ENCODE measurements around the gene PLD6.
"Not testable (repeated sequence)": the region's sequence is repeated elsewhere in the genome, so short reads cannot be mapped to it uniquely, and the experiment has no call there.

The PLD6 gene

DNA sequence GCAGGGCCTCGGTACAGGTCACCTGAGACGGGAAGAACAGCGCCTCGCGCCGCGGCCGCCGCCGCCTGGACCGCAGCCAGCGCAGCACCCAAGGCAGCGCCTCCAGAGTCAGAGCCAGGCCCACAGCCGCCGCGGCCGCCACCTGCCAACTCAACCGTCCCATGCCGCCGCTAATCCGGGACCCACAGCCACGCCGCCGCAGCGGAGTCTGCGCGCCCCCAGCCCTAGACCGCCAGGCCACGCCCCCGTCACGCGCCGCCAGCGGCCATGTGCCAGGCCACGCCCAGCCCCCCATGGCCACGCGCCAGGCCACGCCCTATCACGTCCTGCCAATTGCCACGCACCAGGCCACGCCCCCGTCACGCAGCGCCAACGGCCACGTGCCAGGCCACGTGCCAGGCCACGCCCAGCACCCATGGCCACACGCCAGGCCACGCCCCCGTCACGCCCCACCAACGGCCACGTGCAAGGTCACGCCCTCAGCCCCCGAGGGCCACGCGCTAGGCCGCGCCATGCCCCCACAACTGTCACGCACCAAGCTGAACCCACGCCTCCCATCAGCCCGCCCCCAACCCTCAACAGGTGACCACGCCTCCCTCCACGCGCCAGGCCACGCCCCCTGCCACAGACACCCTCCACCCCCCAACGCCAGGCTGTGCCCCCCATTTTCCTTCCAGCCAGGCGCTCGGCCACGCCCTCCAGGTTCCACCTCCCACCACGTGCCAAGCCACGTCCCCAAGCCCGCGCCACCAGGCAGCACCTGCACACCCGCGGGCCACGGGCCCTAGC lies at the start of gene PLD6:
PLD6 (minus strand) TSS at position 210 of the 789 bp plus-strand sequence; CDS start at position 163, 47 bp downstream.
- peak; percentile 86 for DNase-seq (ENCODE audit: low spot score)

GRCh38 chr17:17255689-17256088 lies 49.6 kb upstream of the PLD6 start:
- not testable (repeated sequence) for DNase-seq (ENCODE audit: low spot score)

DNA sequence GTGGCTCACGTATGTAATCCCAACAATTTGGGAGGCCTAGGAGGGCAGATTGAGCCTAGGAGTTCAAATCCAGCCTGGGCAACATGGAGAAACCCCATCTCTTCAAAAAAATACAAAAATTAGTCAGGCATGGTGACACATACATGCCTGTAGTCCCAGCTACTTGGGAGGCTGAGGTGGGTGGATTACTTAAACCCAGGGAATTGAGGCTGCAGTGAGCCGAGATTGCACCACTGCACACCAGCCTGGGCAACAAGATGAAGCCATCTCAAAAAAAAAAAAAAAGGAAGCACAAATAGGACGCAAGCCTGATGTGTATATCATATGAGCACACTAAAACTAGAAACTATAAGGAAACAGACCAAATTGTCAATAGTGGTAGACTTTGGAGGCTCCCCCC lies 47.9 kb upstream of the PLD6 start:
- no peak for DNase-seq (ENCODE audit: low spot score)

DNA sequence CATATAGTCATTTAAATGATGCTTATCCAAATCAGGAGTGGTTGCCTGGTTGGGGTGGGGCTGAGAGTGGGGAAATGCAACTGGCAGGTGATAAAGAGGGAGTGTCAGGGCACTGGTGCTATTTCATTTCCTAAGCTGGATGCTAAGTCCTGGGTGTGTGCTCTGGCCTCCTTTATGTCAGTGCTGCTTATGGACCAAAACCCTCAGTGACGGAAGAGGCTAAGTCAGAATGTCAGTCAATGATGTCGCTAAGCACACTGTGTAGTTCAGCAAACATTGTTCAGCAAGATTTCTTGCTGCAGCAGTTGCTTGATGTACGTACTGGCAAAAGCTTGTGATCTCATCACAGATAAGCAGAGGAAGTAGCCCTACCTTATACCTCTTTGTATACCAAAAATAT lies 47.3 kb upstream of the PLD6 start:
- no peak for DNase-seq (ENCODE audit: low spot score)

DNA sequence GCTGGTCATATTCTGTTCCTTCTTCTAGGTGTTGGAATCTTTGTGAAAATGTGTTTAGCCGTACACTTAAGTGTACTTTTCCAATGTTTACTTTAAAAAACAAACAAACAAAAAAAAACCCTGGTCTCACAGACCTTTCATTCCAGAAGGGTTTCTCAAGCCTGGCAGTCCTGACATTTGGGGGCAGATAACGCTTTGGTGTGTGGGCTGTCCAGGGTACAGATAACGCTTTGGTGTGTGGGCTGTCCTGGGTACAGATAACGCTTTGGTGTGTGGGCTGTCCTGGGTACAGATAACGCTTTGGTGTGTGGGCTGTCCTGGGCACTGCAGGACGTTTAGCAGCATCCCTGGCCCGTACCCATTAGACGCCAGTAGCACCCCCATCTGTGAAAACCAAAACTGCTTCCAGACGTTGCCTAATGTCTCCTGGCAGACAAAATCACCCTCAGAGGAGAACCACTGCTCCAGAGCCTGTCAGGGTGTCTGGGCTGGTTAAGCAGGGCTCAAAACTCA lies 46.1 kb upstream of the PLD6 start:
- DNase-seq (ENCODE audit: low spot score) = no peak

GRCh38 chr17:17246879-17247278 lies 40.7 kb upstream of the PLD6 start:
- DNase-seq (ENCODE audit: low spot score) = no peak

GRCh38 chr17:17243163-17243562 lies 37.0 kb upstream of the PLD6 start:
- DNase-seq (ENCODE audit: low spot score) = no peak

DNA sequence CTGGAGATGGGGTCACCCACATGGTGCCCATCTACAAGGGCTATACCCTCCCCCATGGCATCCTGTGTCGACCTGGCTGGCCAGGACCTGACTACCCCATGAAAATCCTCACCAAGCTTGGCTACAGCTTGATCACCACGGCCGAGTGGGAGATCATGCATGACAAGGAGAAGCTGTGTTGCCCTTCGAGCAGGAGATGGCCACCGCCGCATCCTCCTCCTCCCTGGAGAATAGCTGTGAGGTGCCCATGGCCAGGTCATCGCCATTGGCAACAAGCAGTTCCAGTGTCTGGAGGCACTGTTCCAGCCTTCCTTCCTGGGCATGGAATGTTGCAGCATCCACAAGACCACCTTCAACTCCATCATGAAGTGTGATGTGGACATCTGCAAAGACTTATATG lies 36.1 kb upstream of the PLD6 start:
- DNase-seq (ENCODE audit: low spot score) = no peak

DNA sequence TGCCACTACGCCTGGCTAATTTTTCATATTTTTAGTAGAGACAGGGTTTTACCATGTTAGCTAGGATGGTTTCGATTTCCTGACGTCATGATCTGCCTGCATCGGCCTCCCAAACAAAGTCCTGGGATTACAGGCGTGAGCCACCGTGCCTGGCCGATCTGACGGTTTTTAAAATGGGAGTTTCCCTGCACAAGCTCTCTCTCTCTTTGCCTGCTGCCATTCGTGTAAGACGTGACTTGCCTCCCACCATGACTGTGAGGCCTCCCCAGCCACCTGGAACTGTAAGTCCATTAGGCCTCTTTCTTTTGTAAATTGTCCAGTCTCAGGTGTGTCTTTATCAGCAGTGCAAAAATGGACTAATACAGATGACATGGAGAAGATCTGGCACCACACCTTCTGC lies 35.5 kb upstream of the PLD6 start:
- no peak for DNase-seq (ENCODE audit: low spot score)

DNA sequence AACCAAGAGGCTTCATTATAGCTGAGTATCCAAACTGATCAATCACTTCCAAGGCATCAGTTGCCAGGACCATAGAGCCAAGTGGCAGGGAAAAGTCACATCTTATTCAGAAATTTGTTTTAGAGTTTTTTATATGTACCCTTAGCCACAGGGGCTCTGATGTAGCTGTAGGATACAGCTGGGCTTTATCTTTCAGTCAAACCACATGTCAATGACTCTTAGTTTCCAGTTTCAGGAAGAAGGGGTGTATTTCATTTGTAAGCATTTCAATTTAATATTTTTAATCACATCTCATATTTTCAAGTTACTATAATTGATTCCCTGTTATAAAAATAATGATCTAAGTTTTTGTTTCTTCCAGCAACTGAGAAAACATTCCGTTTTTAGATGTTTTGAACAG lies 33.7 kb upstream of the PLD6 start:
- no peak for DNase-seq (ENCODE audit: low spot score)

GRCh38 chr17:17237026-17237799 lies 31.1 kb upstream of the PLD6 start, which contains the start of gene FLCN:
TSS of gene FLCN (minus strand) at chr17:17237168. CDS start at chr17:17228137, 9,031 bp downstream.
- DNase-seq (ENCODE audit: low spot score) = peak; percentile 88

DNA sequence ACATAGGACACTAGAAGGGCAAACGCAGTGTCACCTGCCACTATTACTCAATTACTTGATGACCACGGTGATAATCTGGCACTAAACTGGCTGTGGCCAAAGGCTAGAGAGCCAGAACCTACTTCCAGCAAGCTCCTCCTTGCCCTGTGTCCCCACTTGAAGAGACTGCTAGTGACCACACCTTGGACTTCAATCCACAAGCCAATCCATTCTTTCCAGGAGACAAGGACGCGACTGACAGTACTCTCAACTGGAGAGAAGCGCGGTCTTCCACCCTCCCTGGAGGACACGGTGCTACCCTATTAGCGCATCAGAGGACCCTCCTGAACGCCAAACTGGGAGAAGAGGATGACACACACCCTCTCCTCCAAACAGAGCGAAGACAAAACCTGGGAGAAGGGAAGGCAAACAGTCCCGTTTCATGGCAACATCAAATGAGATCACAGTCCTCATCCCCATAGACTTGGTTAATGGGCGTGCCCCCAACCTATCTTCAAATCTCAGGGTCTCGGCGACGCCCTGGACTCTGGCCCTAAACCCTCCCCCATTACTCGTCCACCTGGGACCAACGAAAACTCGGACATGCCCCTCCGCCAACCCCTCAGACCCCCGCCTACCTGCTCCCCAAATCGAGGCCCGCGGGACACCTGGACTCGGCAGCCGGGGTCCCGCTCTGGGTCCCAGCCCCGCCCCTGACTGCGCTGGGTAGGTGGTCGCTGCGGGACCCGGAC lies 30.3 kb upstream of the PLD6 start:
- no peak for DNase-seq (ENCODE audit: low spot score)

DNA sequence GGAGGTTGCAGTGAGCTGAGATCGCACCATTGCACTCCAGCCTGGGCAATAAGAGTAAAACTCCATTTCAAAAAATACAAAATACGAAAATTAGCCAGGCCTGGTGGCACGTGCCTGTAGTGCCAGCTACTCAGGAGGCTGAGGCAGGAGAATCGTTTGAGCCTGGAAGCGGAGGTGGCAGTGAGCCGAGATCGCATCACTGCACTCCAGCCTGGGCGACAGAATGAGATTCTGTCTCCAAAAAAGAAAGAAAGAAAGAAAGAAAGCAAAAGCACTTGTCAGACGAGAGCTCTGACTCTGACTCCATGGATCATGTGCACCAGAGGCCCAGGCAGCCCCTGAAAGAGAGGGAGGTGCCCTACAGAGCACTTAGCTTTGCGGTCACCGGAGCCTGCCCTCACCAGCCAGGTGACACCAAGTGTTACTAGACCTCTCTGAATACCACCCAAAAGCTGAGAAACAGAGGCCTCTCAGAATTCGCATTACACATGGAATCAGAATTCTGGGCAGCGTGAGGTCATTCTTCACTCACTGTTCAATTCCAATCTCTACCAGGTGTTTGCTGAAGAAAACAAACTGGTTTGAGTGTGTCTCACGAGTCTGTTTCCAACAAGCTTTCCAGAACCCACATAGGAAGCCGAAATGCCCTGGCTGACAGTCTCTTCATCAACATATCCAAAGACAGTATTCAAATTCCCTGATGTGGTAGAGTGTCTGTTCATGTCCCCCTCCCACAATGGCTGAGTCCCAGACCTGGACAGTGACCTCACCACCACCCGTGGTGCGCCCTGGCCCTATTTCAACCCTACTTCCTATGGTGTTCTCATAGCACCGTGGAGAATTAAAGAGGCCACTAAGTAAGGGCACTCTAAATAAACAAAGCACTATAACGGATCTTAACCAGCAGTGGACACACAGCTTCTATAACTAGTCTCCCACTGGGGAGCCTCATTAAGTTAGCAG lies 29.4 kb upstream of the PLD6 start:
- no peak for DNase-seq (ENCODE audit: low spot score)

- DNase-seq (ENCODE audit: low spot score) = no peak
Observed at GRCh38 chr17:17232303-17232621, 26.1 kb upstream of the PLD6 start.

DNA sequence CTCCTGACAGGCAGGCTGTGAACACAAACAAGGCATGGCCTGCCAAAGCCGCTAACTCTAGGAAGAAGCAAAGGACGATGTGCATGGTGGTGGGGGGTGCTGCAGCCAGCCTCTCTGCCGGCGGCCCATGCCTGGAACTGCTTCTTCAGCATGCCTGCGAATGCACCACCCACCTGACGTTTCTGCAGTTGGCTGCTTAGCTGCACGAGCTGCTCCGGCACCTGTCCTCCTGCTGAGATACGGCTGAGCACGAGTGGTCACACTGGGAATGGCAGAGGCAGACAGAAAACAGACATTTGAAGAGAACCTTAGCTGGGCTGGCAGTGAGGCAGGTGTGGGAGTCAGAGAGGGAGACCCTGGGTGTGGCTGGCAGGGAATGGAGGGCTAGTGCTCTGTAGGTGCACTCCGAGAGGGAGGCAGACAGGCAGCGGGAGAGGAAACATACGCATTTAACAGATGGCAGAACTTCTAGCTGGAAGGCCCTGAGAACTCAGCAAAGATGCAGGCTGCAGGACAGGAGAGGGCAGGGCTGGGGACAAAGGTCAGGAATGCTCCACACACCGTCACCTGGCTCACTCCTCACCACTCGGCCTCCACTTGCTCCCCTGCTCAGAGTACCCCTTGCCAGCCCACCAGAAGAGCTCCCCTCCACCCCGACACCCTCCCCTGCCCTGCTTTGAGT lies 25.6 kb upstream of the PLD6 start:
- no peak for DNase-seq (ENCODE audit: low spot score)

DNA sequence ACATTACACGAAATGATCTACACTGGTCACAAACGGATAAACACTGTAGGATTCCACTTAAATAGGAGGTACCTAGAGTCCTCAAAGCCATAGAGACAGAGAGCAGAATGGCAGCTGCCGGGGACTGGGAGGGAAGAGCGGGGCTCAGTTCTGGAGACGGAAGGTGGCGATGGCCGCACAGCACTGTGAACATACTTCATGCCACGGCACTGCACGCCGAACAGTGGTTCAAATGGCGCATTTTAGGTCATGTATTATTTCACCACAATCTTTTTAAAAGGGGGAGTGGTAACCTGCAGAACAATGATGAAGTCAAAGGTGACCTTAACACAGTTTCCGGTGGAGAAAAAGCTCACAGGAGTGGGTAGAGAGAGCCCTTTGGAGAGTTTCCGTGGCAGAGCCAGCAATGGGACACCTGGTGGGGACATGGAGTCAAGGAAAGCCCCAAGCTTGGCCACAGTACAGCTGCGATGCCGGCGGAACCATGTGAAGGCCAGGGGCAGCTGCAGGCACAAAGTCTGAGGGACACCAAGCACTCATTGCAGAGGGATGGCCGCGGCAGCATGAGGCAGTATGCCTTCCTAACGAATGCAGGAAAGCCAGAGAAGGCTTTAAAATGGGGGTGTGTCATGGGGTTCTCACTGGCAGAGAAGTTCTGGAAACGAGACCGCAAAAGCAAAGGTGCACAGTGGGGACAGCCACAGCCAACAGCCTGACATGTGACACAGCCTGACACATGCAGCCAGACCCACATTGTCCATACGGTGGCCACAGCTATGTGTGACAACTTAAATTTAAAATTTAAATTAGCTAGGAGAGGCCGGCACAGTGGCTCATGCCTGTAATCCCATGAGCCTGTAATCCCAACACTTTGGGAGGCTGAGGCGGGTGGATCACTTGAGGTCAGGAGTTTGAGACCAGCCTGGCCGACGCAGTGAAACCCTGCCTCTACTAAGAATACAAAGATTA lies 23.6 kb upstream of the PLD6 start:
- no peak for DNase-seq (ENCODE audit: low spot score)

- no peak for DNase-seq (ENCODE audit: low spot score)
Observed at GRCh38 chr17:17228521-17229279, 22.6 kb upstream of the PLD6 start.

GRCh38 chr17:17227608-17228520 lies 21.7 kb upstream of the PLD6 start:
- DNase-seq (ENCODE audit: low spot score) = no peak
